Skeletal muscle cell (primary cell): ENCODE data around the gene RNF39.
"Not testable (repeated sequence)": the region's sequence is repeated elsewhere in the genome, so short reads cannot be mapped to it uniquely, and the experiment has no call there.

ENCODE experiments used
- DNase-seq: peaks from one replicate; pipeline ENCODE4 v3.0.0-alpha.2; 2010; ENCODE audit warnings: low read depth
- H3K4me3 ChIP-seq: 2 replicates; pipeline ENCODE4 v1.5.1; 2011; ENCODE audit warnings: low read depth, mild to moderate bottlenecking, control low read depth, low read length, moderate library complexity

Gene RNF39

GRCh38 chr6:30063315-30063714 is 12.3 kb downstream of the RNF39 start:
- no peak overlapping the region for H3K4me3 ChIP-seq
- DNase-seq, result no peak

- H3K4me3 ChIP-seq, result peak overlapping the region; percentile 98
- DNase-seq, result no peak
These were observed 12.9 kb downstream of the RNF39 start for GRCh38 chr6:30062471-30063178.

GRCh38 chr6:30061858-30062458 is 13.6 kb downstream of the RNF39 start:
- no peak for DNase-seq
- peak overlapping the region; percentile 98 for H3K4me3 ChIP-seq

GRCh38 chr6:30061092-30061857 is 14.3 kb downstream of the RNF39 start, which contains the start of gene POLR1H:
Gene POLR1H (plus strand): TSS chr6:30061265. CDS start chr6:30061525, 260 bp downstream.
- peak; percentile 85 for DNase-seq
- H3K4me3 ChIP-seq, result peak within 1 kb of the TSS; percentile 98

GRCh38 chr6:30060606-30061091 is 14.9 kb downstream of the RNF39 start:
- peak overlapping the region; percentile 98 for H3K4me3 ChIP-seq
- no peak for DNase-seq

GRCh38 chr6:30055513-30055912 is 20.1 kb downstream of the RNF39 start:
- H3K4me3 ChIP-seq, result no peak overlapping the region
- no peak for DNase-seq

- no peak for DNase-seq
- H3K4me3 ChIP-seq, result no peak overlapping the region
These were observed 21.9 kb downstream of the RNF39 start for GRCh38 chr6:30053682-30054081.

- DNase-seq, result no peak
- H3K4me3 ChIP-seq, result no peak overlapping the region
These were observed 28.3 kb downstream of the RNF39 start for GRCh38 chr6:30047220-30047619.

- no peak overlapping the region for H3K4me3 ChIP-seq
- peak; percentile 7 for DNase-seq
These were observed 30.9 kb downstream of the RNF39 start for GRCh38 chr6:30044630-30045029.

- no peak overlapping the region for H3K4me3 ChIP-seq
These were observed 31.8 kb downstream of the RNF39 start for GRCh38 chr6:30043744-30044143.

GRCh38 chr6:30042914-30043313 is 32.7 kb downstream of the RNF39 start:
- no peak for DNase-seq
- H3K4me3 ChIP-seq, result no peak overlapping the region

More at GRCh38 chr6:30043744-30044143, 31.8 kb downstream of the RNF39 start:
- no peak for DNase-seq

- DNase-seq, result no peak
- H3K4me3 ChIP-seq, result no peak overlapping the region
These were observed 33.1 kb downstream of the RNF39 start for GRCh38 chr6:30042476-30042875.

GRCh38 chr6:30041821-30042220 is 33.7 kb downstream of the RNF39 start:
- H3K4me3 ChIP-seq, result no peak overlapping the region
- DNase-seq, result no peak

GRCh38 chr6:30041221-30041620 is 34.3 kb downstream of the RNF39 start:
- H3K4me3 ChIP-seq, result no peak overlapping the region
- no peak for DNase-seq

- no peak overlapping the region for H3K4me3 ChIP-seq
- DNase-seq, result no peak
These were observed 38.3 kb downstream of the RNF39 start for GRCh38 chr6:30037182-30037788.

GRCh38 chr6:30035784-30036183 is 39.8 kb downstream of the RNF39 start:
- DNase-seq, result no peak
- no peak overlapping the region for H3K4me3 ChIP-seq

GRCh38 chr6:30033440-30033839 is 42.1 kb downstream of the RNF39 start:
- not testable (repeated sequence) for H3K4me3 ChIP-seq
- DNase-seq, result peak; percentile 45

- no peak overlapping the region for H3K4me3 ChIP-seq
These were observed 44.2 kb downstream of the RNF39 start for GRCh38 chr6:30031381-30031780.

GRCh38 chr6:30029588-30029987 is 46.0 kb downstream of the RNF39 start:
- H3K4me3 ChIP-seq, result no peak overlapping the region
- DNase-seq, result no peak

More at GRCh38 chr6:30031381-30031780, 44.2 kb downstream of the RNF39 start:
- DNase-seq, result no peak

GRCh38 chr6:30025186-30025585 is 50.4 kb downstream of the RNF39 start:
- H3K4me3 ChIP-seq, result no peak overlapping the region
- DNase-seq, result no peak
